Eye (tissue), 1 donor: Measurements from ENCODE around the gene MTRF1L.
"Not testable (repeated sequence)": the region's sequence is repeated elsewhere in the genome, so short reads cannot be mapped to it uniquely, and the experiment has no call there.

Experiments used
- DNase-seq: peaks from one replicate; pipeline ENCODE4 v3.0.0-alpha.2; 2015

Gene MTRF1L

DNA sequence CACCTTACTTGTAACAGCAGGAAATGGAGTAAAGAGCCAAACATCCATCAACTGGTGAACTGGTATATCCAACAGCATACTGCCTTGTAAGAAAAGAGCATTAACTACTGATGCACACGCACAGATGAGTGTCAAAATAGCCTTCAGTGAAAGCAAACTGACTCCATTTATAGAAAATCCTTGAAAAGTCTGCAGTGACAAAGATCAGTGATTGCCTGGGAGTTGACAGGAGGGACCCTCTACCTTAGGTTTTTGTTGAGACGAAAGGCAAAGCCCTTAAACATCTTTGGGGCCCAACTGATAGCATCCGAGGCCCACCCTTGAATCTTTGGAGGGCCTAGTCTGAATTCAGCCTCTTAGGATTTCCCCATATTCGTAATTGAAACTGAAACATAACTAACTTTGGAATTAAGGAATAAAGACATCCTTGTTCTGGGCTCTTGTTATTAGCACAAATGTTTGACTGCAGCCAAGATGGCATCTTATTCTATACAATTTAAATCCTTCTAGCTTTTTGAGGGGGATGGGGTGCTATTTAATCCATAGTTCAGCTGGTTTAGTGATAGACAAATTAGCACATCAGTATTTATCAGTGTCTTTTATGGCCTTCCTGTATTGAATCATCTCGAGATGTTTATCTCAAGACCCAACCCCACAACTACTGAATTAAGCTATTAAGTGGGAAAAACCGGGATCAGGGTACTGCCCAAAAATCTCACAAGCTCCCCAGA, 32.7 kb downstream of the MTRF1L start:
- DNase-seq = no peak

GRCh38 chr6:152966168-152966894, 36.2 kb downstream of the MTRF1L start:
- not testable (repeated sequence) for DNase-seq

GRCh38 chr6:152959333-152959732, 43.2 kb downstream of the MTRF1L start:
- no peak for DNase-seq

DNA sequence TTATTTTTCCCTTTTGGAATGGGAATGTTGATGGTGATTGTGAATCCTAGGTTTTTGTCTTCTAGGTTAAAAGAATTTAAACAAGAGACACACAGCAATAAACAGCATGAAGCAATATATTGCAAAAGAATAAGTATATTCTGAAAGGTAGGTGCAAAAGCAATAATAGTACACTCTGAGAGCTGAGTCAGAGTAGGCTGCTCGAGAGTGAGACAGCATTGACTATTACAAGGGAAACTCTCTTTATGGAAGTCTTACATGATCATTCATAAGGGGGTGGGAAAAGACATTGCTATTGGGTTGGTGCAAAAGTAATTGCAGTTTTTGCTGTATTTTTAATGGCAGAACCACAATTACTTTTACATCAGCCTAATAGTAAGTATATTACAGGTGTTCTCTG, 44.7 kb downstream of the MTRF1L start:
- DNase-seq = no peak

DNA sequence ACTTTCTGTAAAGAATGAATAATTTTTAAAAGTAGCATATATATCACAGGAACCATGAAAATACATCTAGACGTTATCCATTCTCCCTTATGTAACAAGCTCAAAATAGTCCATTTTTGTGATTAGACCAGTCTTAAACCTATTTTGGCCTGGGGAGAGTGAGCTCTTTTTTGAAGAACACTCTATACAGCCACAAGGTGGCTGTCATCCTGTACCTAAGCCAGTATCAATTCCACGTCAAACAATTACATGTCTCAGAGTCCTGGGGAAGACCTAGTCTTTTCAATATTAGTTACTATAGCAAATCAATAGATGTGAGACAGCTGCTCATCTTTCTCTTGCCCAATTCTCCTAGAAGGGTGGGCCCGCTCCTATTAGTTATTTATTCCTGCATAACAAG, 48.1 kb downstream of the MTRF1L start:
- no peak for DNase-seq

DNA sequence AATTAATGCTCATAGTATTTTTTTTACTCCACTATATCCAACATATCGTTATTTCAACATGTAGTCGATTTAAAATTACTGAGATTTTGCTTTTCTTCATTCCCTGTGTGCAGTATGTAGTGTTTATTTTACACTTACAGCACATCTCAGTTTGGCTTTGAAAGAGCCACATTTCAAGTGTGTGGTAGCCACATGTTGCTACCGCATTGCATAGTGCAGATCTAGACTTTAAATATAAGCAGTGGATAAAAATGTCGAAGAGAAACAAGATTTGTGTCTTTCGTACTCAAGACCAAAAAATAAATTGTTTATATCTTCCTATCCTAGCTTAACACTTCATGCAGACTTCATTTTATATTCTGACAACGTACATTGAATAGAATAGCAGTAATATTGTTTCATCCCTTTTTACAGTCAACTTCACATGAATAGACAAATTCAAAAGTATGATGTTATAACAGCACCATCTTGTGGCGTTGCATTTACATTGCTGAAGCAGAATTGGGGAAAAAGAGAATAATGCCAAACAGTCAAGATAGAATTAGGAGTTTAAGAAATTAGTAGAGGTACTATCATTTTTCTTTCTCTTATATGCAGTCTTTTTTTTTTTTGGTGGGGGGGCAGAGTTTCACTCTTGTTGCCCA, 49.5 kb downstream of the MTRF1L start:
- DNase-seq = peak; percentile 50

DNA sequence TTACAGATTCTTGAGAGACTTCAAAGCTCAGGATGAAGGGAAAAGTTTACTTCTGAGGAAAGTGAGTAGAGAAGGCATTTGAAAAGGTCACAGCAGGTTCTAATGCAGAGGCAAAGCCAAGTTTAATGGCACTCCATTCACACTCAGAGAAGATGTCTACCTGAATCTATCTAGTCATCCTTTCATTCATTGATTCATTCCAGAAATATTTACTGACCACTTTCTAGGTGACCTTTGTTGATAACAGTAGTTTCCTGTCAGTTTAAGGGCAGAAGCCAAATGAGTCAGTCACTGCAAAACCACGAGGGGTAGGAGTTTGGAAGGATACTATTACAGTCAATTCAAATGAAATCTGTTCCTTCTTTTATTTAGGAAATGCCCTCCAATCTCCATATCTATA, 50.5 kb downstream of the MTRF1L start:
- DNase-seq = no peak

- no peak for DNase-seq
These were observed 52.3 kb downstream of the MTRF1L start for GRCh38 chr6:152950240-152950639.

DNA sequence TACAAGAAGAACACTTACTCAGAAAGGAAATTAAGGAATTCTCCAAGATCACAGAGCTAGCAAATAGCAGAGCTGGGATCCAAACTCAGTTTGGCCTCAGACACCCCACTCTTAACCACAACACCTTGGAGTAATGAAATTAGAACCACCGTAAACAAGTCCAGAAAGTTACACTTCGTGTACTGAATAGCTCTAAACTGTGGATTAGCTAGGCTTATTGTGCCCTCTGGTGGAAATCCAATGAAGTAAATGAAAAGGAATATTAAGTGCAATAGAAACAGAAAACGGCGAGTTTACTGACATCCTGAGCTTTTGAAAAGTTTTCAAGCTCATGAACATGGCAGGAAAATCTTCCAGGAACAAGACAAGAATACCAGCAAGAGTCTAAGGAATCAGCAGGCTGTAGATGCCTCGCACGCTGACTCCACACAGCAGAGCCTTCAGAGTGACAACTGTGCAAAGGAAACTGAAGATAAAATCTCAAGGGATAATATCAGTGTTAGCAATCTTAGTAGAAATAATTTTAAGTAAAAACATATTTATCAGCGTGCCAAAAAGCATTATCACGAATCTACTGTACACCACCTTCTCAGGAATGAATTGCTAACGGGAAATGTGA, 54.2 kb downstream of the MTRF1L start:
- peak; percentile 75 for DNase-seq

DNA sequence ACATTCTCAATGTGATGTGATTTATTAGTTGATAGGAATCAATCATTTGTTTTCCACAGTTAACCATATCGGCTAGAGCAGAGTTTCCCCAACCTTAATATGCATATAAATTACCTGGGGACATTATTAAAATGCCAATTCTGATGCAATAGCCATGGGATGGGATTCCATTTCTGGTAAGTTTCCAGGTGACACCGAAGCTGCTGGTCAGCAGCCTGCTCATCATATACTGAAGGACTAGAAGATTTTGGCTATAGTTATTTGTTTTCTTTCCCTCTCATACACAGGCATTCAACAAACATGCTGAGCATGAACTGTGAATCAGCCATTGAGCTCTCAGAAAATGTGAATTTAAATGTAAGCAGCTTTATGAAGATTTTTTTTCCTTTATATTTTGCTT, 55.5 kb downstream of the MTRF1L start:
- DNase-seq = no peak

DNA sequence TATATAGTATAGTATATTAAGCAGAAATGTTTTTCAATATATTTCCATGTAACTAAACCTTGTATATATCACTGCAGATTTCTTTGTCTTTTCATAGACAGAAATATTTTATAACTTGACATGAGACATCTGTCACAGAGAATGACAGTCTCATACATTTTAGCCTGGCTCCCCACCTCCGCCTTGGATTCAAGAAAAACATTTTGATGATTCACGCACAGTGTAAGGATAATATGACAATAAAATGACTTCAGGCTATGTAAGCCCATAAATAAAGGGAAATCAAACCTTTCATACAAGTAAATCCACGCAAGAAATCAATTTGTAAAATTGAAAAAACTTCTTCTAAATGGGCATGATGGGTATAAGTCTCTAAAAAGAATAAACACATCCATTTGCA, 56.0 kb downstream of the MTRF1L start:
- no peak for DNase-seq

- DNase-seq = no peak
These were observed 59.1 kb downstream of the MTRF1L start for GRCh38 chr6:152943260-152943897.

- no peak for DNase-seq
These were observed 60.1 kb downstream of the MTRF1L start for GRCh38 chr6:152942319-152942869.

GRCh38 chr6:152941746-152942145, 60.8 kb downstream of the MTRF1L start:
- no peak for DNase-seq
